ENCODE measurements around the gene DNAH7. TPM values are rescaled to one million over a fixed set of nuclear protein-coding genes. Genes with fewer than 3 reads are reported as not detected.

DNAH7 gene
- total and polyA plus RNA-seq, 9 of the 15 experiments (the other 6 are each of a cell fraction or from before 2014, with no cell fraction given): 0.03 to 0.42 (median 0.18) TPM

DNA sequence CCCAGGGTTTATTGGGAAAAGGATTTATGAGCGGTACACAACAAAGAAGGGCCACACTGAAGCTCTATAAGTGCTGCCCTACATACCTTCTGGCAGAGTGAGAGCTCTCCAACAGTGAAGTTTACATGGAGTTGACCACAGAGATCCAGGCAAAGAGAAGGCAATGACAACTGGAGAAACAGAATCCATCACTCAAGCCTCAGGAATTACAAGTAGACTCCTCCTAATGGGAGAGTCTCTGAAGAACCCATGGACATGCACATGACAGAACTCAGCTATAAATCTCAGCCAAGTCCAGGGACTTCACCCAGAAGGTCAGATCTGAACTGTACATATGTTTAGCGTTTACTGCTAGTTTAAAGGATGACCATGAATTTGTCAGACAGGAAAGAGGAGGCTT, 164.7 kb downstream of the DNAH7 start:
- H3K9me3 ChIP-seq (replicated peaks; ENCODE audit: control insufficient read depth, insufficient read depth, low read depth, low read length): no peaks in the 10 kb centered on the region
- intact Hi-C loops (cut with micrococcal nuclease): no loop called here

More for the DNA sequence above, 164.7 kb downstream of the DNAH7 start:
- BruUV-seq (replicated peaks): no TSS peak
- Histone ChIP-seq H3K27me3 (ENCODE audit: control insufficient read depth in 2 of 2, insufficient read depth in 2 of 2, low read length in 2 of 2) (no peaks in the 10 kb centered on the region), H2AFZ (ENCODE audit: low read depth, low read length) (no peak overlapping the region), H3K9me1 (ENCODE audit: control insufficient read depth, insufficient read depth, low read length) (no peaks in the 10 kb centered on the region), H3K4me2 (ENCODE audit: insufficient read depth, low read length) (no peak overlapping the region), H3K36me3 (ENCODE audit: control insufficient read depth, insufficient read depth, low read length) (no peaks in the 10 kb centered on the region), H3K9ac (ENCODE audit: insufficient read depth in 1 of 2, low read depth in 2 of 2, low read length in 2 of 2) (no peak overlapping the region), H3K4me3 (no peak overlapping the region), H4K20me1 (replicated peaks; ENCODE audit: control insufficient read depth, insufficient read depth, low read length) (no peaks in the 10 kb centered on the region), H3K4me1 (replicated peaks in 1 of 2; ENCODE audit: control insufficient read depth in 2 of 2, insufficient read depth in 2 of 2, low read length in 2 of 2) (no peaks in the 10 kb centered on the region), H3K79me2 (ENCODE audit: control insufficient read depth, insufficient read depth, low read length) (no peaks in the 10 kb centered on the region), H3K27ac (ENCODE audit: extremely low read depth, low read depth, low read length) (no peak overlapping the region)
- POLR2A ChIA-PET: no interaction called here
- in situ Hi-C loops (cut with MboI): no loop called here
- 4% methylated on average over 2 of the region's 2 CpGs for WGBS (ENCODE audit: insufficient coverage, low coverage, missing lambda C conversion rate)
- DNase-seq (ENCODE audit: extremely low read depth in 1 of 4, low spot score in 3 of 4): no peak
- CTCF ChIA-PET (ENCODE audit: low intra/inter-chr PET ratio): no interaction called here
- ATAC-seq: no peak
- FAIRE-seq: no peak
- TF ChIP-seq ZNF57 (CRISPR knock-in tag; IDR thresholded peaks at IDR 0.05): no peak
- TF ChIP-seq, protein P1, sequence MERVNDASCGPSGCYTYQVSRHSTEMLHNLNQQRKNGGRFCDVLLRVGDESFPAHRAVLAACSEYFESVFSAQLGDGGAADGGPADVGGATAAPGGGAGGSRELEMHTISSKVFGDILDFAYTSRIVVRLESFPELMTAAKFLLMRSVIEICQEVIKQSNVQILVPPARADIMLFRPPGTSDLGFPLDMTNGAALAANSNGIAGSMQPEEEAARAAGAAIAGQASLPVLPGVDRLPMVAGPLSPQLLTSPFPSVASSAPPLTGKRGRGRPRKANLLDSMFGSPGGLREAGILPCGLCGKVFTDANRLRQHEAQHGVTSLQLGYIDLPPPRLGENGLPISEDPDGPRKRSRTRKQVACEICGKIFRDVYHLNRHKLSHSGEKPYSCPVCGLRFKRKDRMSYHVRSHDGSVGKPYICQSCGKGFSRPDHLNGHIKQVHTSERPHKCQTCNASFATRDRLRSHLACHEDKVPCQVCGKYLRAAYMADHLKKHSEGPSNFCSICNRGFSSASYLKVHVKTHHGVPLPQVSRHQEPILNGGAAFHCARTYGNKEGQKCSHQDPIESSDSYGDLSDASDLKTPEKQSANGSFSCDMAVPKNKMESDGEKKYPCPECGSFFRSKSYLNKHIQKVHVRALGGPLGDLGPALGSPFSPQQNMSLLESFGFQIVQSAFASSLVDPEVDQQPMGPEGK (CRISPR knock-in tag; IDR thresholded peaks at IDR 0.05; ENCODE audit: borderline replicate concordance): no peak
- TF ChIP-seq, protein P2, sequence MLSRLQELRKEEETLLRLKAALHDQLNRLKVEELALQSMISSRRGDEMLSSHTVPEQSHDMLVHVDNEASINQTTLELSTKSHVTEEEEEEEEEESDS (CRISPR knock-in tag; IDR thresholded peaks at IDR 0.05): no peak
- TF ChIP-seq, protein P3, sequence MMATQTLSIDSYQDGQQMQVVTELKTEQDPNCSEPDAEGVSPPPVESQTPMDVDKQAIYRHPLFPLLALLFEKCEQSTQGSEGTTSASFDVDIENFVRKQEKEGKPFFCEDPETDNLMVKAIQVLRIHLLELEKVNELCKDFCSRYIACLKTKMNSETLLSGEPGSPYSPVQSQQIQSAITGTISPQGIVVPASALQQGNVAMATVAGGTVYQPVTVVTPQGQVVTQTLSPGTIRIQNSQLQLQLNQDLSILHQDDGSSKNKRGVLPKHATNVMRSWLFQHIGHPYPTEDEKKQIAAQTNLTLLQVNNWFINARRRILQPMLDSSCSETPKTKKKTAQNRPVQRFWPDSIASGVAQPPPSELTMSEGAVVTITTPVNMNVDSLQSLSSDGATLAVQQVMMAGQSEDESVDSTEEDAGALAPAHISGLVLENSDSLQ (IDR thresholded peaks at IDR 0.05): no peak
- no peak for TF ChIP-seq DIDO1 (tag; IDR thresholded peaks at IDR 0.05; ENCODE audit: low read depth)
- no peak for TF ChIP-seq TAF1 (IDR thresholded peaks at IDR 0.05; ENCODE audit: control insufficient read depth, extremely low read depth, insufficient read depth, low read length, severe bottlenecking)
- TF ChIP-seq, protein P4, sequence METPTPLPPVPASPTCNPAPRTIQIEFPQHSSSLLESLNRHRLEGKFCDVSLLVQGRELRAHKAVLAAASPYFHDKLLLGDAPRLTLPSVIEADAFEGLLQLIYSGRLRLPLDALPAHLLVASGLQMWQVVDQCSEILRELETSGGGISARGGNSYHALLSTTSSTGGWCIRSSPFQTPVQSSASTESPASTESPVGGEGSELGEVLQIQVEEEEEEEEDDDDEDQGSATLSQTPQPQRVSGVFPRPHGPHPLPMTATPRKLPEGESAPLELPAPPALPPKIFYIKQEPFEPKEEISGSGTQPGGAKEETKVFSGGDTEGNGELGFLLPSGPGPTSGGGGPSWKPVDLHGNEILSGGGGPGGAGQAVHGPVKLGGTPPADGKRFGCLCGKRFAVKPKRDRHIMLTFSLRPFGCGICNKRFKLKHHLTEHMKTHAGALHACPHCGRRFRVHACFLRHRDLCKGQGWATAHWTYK (CRISPR knock-in tag; IDR thresholded peaks at IDR 0.05): no peak
- no peak for TF ChIP-seq SIX5 (IDR thresholded peaks at IDR 0.05; ENCODE audit: borderline replicate concordance in 1 of 2, insufficient read depth in 1 of 2, low read depth in 1 of 2, low read length in 2 of 2)
- TF ChIP-seq, protein P5, sequence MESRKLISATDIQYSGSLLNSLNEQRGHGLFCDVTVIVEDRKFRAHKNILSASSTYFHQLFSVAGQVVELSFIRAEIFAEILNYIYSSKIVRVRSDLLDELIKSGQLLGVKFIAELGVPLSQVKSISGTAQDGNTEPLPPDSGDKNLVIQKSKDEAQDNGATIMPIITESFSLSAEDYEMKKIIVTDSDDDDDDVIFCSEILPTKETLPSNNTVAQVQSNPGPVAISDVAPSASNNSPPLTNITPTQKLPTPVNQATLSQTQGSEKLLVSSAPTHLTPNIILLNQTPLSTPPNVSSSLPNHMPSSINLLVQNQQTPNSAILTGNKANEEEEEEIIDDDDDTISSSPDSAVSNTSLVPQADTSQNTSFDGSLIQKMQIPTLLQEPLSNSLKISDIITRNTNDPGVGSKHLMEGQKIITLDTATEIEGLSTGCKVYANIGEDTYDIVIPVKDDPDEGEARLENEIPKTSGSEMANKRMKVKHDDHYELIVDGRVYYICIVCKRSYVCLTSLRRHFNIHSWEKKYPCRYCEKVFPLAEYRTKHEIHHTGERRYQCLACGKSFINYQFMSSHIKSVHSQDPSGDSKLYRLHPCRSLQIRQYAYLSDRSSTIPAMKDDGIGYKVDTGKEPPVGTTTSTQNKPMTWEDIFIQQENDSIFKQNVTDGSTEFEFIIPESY (CRISPR knock-in tag; IDR thresholded peaks at IDR 0.05): no peak
- no peak for TF ChIP-seq SRSF1 (IDR thresholded peaks at IDR 0.05; ENCODE audit: low read depth, low read length)

All from K562 (cell line).